ENCODE results near the gene CIROP.

Gene CIROP

DNA sequence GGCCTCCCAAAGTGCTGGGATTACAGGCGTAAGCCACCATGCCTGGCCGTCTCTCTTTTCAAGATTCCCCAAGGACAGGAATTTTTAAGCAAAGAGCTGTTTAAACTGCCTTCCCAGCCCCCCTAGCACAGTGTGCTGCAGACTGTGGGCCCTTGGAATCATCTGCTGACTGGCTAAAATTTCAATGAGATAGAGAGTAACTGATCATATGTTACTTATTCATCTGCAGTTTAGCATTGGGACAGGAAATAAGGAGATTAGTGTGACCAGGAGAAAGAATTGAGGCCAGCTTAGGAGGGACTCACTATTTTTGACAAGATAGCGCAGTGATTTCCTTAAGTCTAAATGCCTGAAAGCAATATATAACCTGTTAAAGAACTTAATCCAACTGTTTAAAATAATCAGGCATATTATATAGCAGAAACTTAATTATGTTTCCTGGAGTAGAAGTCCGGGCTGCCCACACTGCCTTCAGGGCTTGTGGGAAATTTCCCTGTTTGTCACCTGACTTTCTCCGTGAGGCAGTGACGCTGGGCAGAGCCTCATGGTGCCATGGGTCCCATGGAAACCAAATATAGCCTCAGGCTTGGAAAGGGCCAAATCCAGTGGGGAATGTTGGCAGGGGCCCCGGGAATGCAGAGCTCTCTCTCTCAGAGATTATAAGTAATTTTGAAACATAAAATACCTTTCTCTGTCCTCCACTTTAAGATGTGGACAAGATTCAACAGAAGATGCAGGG, 37.1 kb upstream of the CIROP start:
- no peaks in the 10 kb centered on the region for H3K9me3 ChIP-seq (ENCODE audit: control insufficient read depth, low read length)
- H3K27me3 ChIP-seq (ENCODE audit: control insufficient read depth, insufficient read depth, low read length), result no peaks in the 10 kb centered on the region
- H3K36me3 ChIP-seq (ENCODE audit: control insufficient read depth, insufficient read depth, low read length), result peaks cover 5% of the 10 kb centered on the region
- H3K4me1 ChIP-seq (ENCODE audit: control insufficient read depth, insufficient read depth, low read length), result peaks cover 50% of the 10 kb centered on the region
- no peak overlapping the region for H3K4me3 ChIP-seq (ENCODE audit: low read length)
- no peak overlapping the region for H3K9ac ChIP-seq (ENCODE audit: low read length)

GRCh38 chr14:23140371-23140770, 35.6 kb upstream of the CIROP start:
- Histone ChIP-seq H3K4me3 (ENCODE audit: low read length) (no peak overlapping the region), H3K9me3 (ENCODE audit: control insufficient read depth, low read length) (no peaks in the 10 kb centered on the region), H3K36me3 (ENCODE audit: control insufficient read depth, insufficient read depth, low read length) (peaks cover 12% of the 10 kb centered on the region), H3K4me1 (ENCODE audit: control insufficient read depth, insufficient read depth, low read length) (peaks cover 40% of the 10 kb centered on the region), H3K9ac (ENCODE audit: low read length) (no peak overlapping the region), H3K27me3 (ENCODE audit: control insufficient read depth, insufficient read depth, low read length) (no peaks in the 10 kb centered on the region)

DNA sequence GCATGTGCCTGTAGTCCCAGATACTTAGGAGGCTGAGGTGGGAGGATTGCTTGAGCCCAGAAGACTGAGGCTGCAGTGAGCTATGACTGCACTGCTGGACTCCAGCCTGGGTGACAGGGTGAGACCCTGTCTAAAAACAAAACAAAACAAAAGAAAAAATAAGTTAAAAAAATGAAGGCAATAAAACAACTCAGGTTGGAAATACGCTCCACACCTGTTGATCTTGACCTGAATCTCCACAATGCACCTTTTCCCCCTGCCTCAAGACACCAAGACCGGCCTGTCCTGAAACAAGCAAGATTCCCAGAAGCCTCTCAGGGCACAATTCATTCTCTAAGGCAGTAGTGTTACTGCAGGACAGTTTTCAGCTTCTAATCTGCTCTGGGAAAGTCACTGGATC, 35.1 kb upstream of the CIROP start:
- Histone ChIP-seq H3K4me1 (ENCODE audit: control insufficient read depth, insufficient read depth, low read length) (peaks cover 40% of the 10 kb centered on the region), H3K4me3 (ENCODE audit: low read length) (no peak overlapping the region), H3K27me3 (ENCODE audit: control insufficient read depth, insufficient read depth, low read length) (no peaks in the 10 kb centered on the region), H3K9me3 (ENCODE audit: control insufficient read depth, low read length) (no peaks in the 10 kb centered on the region), H3K9ac (ENCODE audit: low read length) (no peak overlapping the region), H3K36me3 (ENCODE audit: control insufficient read depth, insufficient read depth, low read length) (peaks cover 12% of the 10 kb centered on the region)

GRCh38 chr14:23137813-23138535, 33.2 kb upstream of the CIROP start:
- Histone ChIP-seq H3K9ac (ENCODE audit: low read length) (peak overlapping the region; percentile 16), H3K4me3 (ENCODE audit: low read length) (no peak overlapping the region), H3K36me3 (ENCODE audit: control insufficient read depth, insufficient read depth, low read length) (peaks cover 12% of the 10 kb centered on the region), H3K27me3 (ENCODE audit: control insufficient read depth, insufficient read depth, low read length) (no peaks in the 10 kb centered on the region), H3K4me1 (ENCODE audit: control insufficient read depth, insufficient read depth, low read length) (peaks cover 37% of the 10 kb centered on the region), H3K9me3 (ENCODE audit: control insufficient read depth, low read length) (no peaks in the 10 kb centered on the region)

DNA sequence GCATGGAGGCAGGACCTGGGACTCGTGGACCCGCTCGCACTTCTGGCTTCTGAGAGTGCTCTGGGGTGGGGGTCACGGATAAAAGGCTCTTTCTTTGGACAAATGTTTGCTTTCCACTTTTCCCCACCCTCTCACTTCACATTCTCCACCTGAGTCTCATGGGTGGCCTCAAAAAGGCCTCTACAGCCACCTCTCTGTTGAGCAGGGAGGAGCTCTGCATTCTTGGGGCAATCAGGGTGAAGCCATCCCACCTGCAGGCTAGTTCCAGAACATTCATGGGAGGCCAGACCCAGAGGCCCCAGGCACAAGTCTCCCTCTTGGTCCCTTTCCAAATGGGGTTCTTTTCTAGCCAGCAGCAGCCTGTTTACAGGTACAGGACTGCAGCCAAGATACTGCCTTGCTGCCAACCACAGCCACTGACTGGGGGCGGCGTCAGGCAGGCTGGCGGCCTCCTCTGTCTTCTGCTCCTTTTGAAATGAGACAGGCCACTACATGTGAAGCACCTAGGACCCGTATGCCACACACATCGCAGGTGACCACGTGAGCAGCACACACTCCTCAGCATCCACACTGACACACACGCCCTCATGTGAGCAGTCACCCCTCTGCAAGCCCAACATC, 32.5 kb upstream of the CIROP start:
- Histone ChIP-seq H3K4me1 (ENCODE audit: control insufficient read depth, insufficient read depth, low read length) (peaks cover 31% of the 10 kb centered on the region), H3K36me3 (ENCODE audit: control insufficient read depth, insufficient read depth, low read length) (peaks cover 12% of the 10 kb centered on the region)

DNA sequence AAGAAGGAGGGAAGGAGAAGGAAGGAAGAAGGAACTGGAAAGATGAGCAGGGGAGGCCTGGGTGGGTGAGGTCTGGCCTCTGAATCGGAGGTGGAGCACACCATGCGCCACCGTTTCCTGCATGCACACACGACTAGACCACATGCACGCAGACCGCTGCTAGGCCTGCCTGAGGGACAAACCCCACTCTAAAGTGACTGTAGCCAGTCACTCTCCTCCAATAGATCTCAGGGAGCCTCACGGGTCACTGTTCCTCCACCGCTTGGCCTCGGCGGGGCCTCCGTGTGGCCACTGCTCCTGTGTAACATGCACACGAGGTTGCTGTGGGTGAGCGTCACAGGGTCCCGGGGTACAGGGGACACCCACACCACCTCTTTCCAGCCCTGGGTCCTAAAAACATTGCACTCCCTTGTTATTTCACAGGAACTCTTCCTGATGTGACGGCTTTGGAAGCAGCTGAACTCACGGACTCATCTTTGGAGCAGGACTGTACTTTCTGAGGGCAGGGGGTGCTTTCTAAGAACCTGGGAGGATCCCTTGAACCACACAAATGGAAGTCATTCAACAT, 31.9 kb upstream of the CIROP start:
- Histone ChIP-seq H3K36me3 (ENCODE audit: control insufficient read depth, insufficient read depth, low read length) (peaks cover 12% of the 10 kb centered on the region), H3K27me3 (ENCODE audit: control insufficient read depth, insufficient read depth, low read length) (no peaks in the 10 kb centered on the region), H3K4me1 (ENCODE audit: control insufficient read depth, insufficient read depth, low read length) (peaks cover 26% of the 10 kb centered on the region), H3K4me3 (ENCODE audit: low read length) (no peak overlapping the region), H3K9me3 (ENCODE audit: control insufficient read depth, low read length) (no peaks in the 10 kb centered on the region), H3K9ac (ENCODE audit: low read length) (no peak overlapping the region)

More for the DNA sequence above, 32.5 kb upstream of the CIROP start:
- no peaks in the 10 kb centered on the region for H3K9me3 ChIP-seq (ENCODE audit: control insufficient read depth, low read length)
- H3K27me3 ChIP-seq (ENCODE audit: control insufficient read depth, insufficient read depth, low read length), result no peaks in the 10 kb centered on the region
- no peak overlapping the region for H3K4me3 ChIP-seq (ENCODE audit: low read length)
- H3K9ac ChIP-seq (ENCODE audit: low read length), result peak overlapping the region; percentile 16

GRCh38 chr14:23132970-23133369, 28.2 kb upstream of the CIROP start:
- Histone ChIP-seq H3K27me3 (ENCODE audit: control insufficient read depth, insufficient read depth, low read length) (no peaks in the 10 kb centered on the region), H3K36me3 (ENCODE audit: control insufficient read depth, insufficient read depth, low read length) (peaks cover 19% of the 10 kb centered on the region), H3K9me3 (ENCODE audit: control insufficient read depth, low read length) (no peaks in the 10 kb centered on the region), H3K4me3 (ENCODE audit: low read length) (no peak overlapping the region), H3K4me1 (ENCODE audit: control insufficient read depth, insufficient read depth, low read length) (peaks cover 12% of the 10 kb centered on the region), H3K9ac (ENCODE audit: low read length) (no peak overlapping the region)

GRCh38 chr14:23131482-23131881, 26.7 kb upstream of the CIROP start:
- Histone ChIP-seq H3K4me3 (ENCODE audit: low read length) (no peak overlapping the region), H3K27me3 (ENCODE audit: control insufficient read depth, insufficient read depth, low read length) (no peaks in the 10 kb centered on the region), H3K4me1 (ENCODE audit: control insufficient read depth, insufficient read depth, low read length) (no peaks in the 10 kb centered on the region), H3K9me3 (ENCODE audit: control insufficient read depth, low read length) (no peaks in the 10 kb centered on the region), H3K9ac (ENCODE audit: low read length) (no peak overlapping the region), H3K36me3 (ENCODE audit: control insufficient read depth, insufficient read depth, low read length) (peaks cover 11% of the 10 kb centered on the region)

DNA sequence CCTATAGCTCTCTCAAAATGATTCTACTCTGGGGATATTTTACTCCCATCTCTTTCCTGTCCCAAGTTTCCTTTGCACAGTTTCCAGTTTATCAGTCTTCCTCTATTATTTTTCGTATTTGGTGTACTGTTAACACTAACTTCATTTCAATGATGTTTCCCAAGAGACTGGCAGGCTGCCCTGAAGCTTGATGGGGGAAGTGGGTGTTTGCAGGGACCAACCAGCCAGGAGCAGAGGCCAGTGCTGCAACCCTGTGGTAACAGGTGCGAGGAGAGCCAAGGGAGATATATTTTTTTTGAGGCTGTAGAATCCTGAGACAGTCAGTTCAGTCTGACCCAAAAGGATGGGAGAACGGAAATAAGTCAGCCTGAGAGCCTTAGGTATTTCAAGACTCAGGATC, 26.1 kb upstream of the CIROP start:
- peaks cover 7% of the 10 kb centered on the region for H3K36me3 ChIP-seq (ENCODE audit: control insufficient read depth, insufficient read depth, low read length)
- no peaks in the 10 kb centered on the region for H3K9me3 ChIP-seq (ENCODE audit: control insufficient read depth, low read length)
- no peaks in the 10 kb centered on the region for H3K27me3 ChIP-seq (ENCODE audit: control insufficient read depth, insufficient read depth, low read length)
- H3K4me1 ChIP-seq (ENCODE audit: control insufficient read depth, insufficient read depth, low read length), result no peaks in the 10 kb centered on the region
- no peak overlapping the region for H3K9ac ChIP-seq (ENCODE audit: low read length)
- H3K4me3 ChIP-seq (ENCODE audit: low read length), result no peak overlapping the region

- no peaks in the 10 kb centered on the region for H3K9me3 ChIP-seq (ENCODE audit: control insufficient read depth, low read length)
- peaks cover 7% of the 10 kb centered on the region for H3K36me3 ChIP-seq (ENCODE audit: control insufficient read depth, insufficient read depth, low read length)
- no peak overlapping the region for H3K4me3 ChIP-seq (ENCODE audit: low read length)
- no peaks in the 10 kb centered on the region for H3K27me3 ChIP-seq (ENCODE audit: control insufficient read depth, insufficient read depth, low read length)
- H3K9ac ChIP-seq (ENCODE audit: low read length), result no peak overlapping the region
- H3K4me1 ChIP-seq (ENCODE audit: control insufficient read depth, insufficient read depth, low read length), result no peaks in the 10 kb centered on the region
Observed at GRCh38 chr14:23129759-23130316, 25.0 kb upstream of the CIROP start.

GRCh38 chr14:23128969-23129758, 24.4 kb upstream of the CIROP start:
- no peak overlapping the region for H3K4me3 ChIP-seq (ENCODE audit: low read length)
- H3K36me3 ChIP-seq (ENCODE audit: control insufficient read depth, insufficient read depth, low read length), result peaks cover 7% of the 10 kb centered on the region

More at GRCh38 chr14:23128969-23129758, 24.4 kb upstream of the CIROP start:
- H3K27me3 ChIP-seq (ENCODE audit: control insufficient read depth, insufficient read depth, low read length), result no peaks in the 10 kb centered on the region
- no peaks in the 10 kb centered on the region for H3K4me1 ChIP-seq (ENCODE audit: control insufficient read depth, insufficient read depth, low read length)
- H3K9me3 ChIP-seq (ENCODE audit: control insufficient read depth, low read length), result no peaks in the 10 kb centered on the region
- no peak overlapping the region for H3K9ac ChIP-seq (ENCODE audit: low read length)

Data from mucosa of stomach (tissue), 1 donor.